SK-N-SH (cell line): ENCODE results near the gene WNK2. TPM values are rescaled to one million over a fixed set of nuclear protein-coding genes. Genes with fewer than 3 reads are reported as not detected.

Experiments used
- CTCF ChIA-PET: fragments of 300-600, 350-600 bp; formaldehyde crosslinking; extraction: SDS; loops from one replicate; lab custom pipeline; 2021; lab: Yijun Ruan, JAX
- POLR2A ChIA-PET: fragments of 350-600 bp; sonication (Branson Sonifier 250); formaldehyde crosslinking; extraction: SDS; loops from one replicate; lab custom pipeline; 2020; ENCODE audit warnings: antibody characterized with exemption, inconsistent platforms; lab: Yijun Ruan, JAX
- DNase-seq: peaks from one replicate; pipeline ENCODE4 v3.0.0; 2012
- H2AFZ ChIP-seq: fragments of 200-600 bp; sonication (generic); 2 replicates; pipeline ENCODE4 v1.8.1; 2016; ENCODE audit warnings: antibody characterized with exemption, mild to moderate bottlenecking, low read depth
- H3F3A ChIP-seq: fragments of 200-600 bp; sonication (generic); replicated peaks from 2 replicates; pipeline ENCODE3; 2016; ENCODE audit warnings: antibody characterized with exemption, mild to moderate bottlenecking; ENCODE audit not compliant: insufficient read depth
- H3K27ac ChIP-seq, 2 experiments: fragments of 200-500 bp in 1 of 2; fragments of 200-600 bp in 1 of 2; sonication (Bioruptor generic) in 1 of 2; sonication (generic), shearing (Covaris generic) in 1 of 2; 2 replicates each; pipeline versions ENCODE4 v1.5.1 to v1.6.1; 2014 to 2016; ENCODE audit warnings: low read depth in 2 of 2, inconsistent platforms in 1 of 2, low read length in 1 of 2, mild to moderate bottlenecking in 1 of 2, mixed read lengths in 1 of 2
- H3K27me3 ChIP-seq: fragments of 200-600 bp; sonication (generic), shearing (Covaris generic); 2 replicates; pipeline ENCODE4 v1.6.1; 2016; ENCODE audit warnings: mixed run types; ENCODE audit not compliant: insufficient read depth
- H3K36me3 ChIP-seq, 2 experiments: fragments of 200-500 bp in 1 of 2; fragments of 200-600 bp in 1 of 2; sonication (Bioruptor generic) in 1 of 2; sonication (generic) in 1 of 2; replicated peaks in 1 of 2; 2 replicates each; pipeline versions ENCODE3 to v1.5.1; 2014 to 2016; ENCODE audit warnings: low read length in 1 of 2, mild to moderate bottlenecking in 1 of 2; ENCODE audit not compliant: insufficient read depth in 2 of 2, control insufficient read depth in 1 of 2
- H3K4me1 ChIP-seq, 2 experiments: fragments of 200-500 bp in 1 of 2; fragments of 200-600 bp in 1 of 2; sonication (Bioruptor generic) in 1 of 2; sonication (generic), shearing (Covaris generic) in 1 of 2; 2 replicates each; pipeline versions ENCODE4 v1.5.1 to v1.6.1; 2014 to 2016; ENCODE audit warnings: low read depth in 1 of 2, low read length in 1 of 2, mixed run types in 1 of 2; ENCODE audit not compliant: insufficient read depth in 2 of 2, control insufficient read depth in 1 of 2
- H3K4me2 ChIP-seq: fragments of 200-600 bp; sonication (generic), shearing (Covaris generic); 2 replicates; pipeline ENCODE4 v1.6.1; 2017; ENCODE audit warnings: mixed run types
- H3K4me3 ChIP-seq, 2 experiments: fragments of 200-500 bp in 1 of 2; fragments of 200-600 bp in 1 of 2; sonication (Bioruptor generic) in 1 of 2; sonication (generic), shearing (Covaris generic) in 1 of 2; 2 replicates each; pipeline versions ENCODE4 v1.5.1 to v1.8.1; 2014 to 2016; ENCODE audit warnings: low read depth in 2 of 2, inconsistent platforms in 1 of 2, low read length in 1 of 2, mild to moderate bottlenecking in 1 of 2, mixed read lengths in 1 of 2, moderate library complexity in 1 of 2
- H3K79me2 ChIP-seq: fragments of 200-600 bp; sonication (generic); 2 replicates; pipeline ENCODE4 v1.8.1; 2017; ENCODE audit warnings: mild to moderate bottlenecking; ENCODE audit not compliant: insufficient read depth
- H3K9ac ChIP-seq: fragments of 200-600 bp; sonication (generic); 2 replicates; pipeline ENCODE4 v1.6.1; 2017; ENCODE audit warnings: mixed run types
- H3K9me2 ChIP-seq: fragments of 200-600 bp; sonication (generic); 2 replicates; pipeline ENCODE4 v1.6.1; 2017; ENCODE audit warnings: mixed run types
- H3K9me3 ChIP-seq: fragments of 200-600 bp; sonication (generic); 2 replicates; pipeline ENCODE4 v1.6.1; 2017; ENCODE audit warnings: mixed run types, mild to moderate bottlenecking, moderate library complexity
- H4K20me1 ChIP-seq: fragments of 200-600 bp; sonication (generic); 2 replicates; pipeline ENCODE4 v1.6.1; 2017; ENCODE audit warnings: mild to moderate bottlenecking, mixed run types; ENCODE audit not compliant: insufficient read depth
- CHD2 ChIP-seq: fragments of 150-350 bp; IDR thresholded peaks from 2 replicates; pipeline ENCODE4 v1.6.1; 2018; ENCODE audit warnings: low read length; ENCODE audit not compliant: partially characterized antibody
- ELF1 ChIP-seq: IDR thresholded peaks from 2 replicates; pipeline ENCODE4 v1.4.0; 2012
- FOXM1 ChIP-seq: IDR thresholded peaks from 2 replicates; pipeline ENCODE4 v1.4.0; 2012; ENCODE audit warnings: low read depth, mild to moderate bottlenecking
- GATA2 ChIP-seq: sonication (generic); formaldehyde crosslinking; IDR thresholded peaks from 2 replicates; pipeline ENCODE4 v1.5.0; 2020; ENCODE audit warnings: mild to moderate bottlenecking, missing genetic modification reagents
- IRF3 ChIP-seq: fragments of 150-350 bp; IDR thresholded peaks from 2 replicates; pipeline ENCODE4 v1.6.1; 2016; ENCODE audit warnings: mild to moderate bottlenecking, low read depth, low read length
- MAX ChIP-seq: IDR thresholded peaks from 2 replicates; pipeline ENCODE4 v1.4.0; 2012; ENCODE audit warnings: low read depth
- NFIC ChIP-seq: IDR thresholded peaks from 2 replicates; pipeline ENCODE4 v1.4.0; 2012; ENCODE audit warnings: borderline replicate concordance
- PBX3 ChIP-seq: IDR thresholded peaks from 2 replicates; pipeline ENCODE4; 2012
- RXRA ChIP-seq: IDR thresholded peaks from 2 replicates; pipeline ENCODE4 v1.4.0; 2012; ENCODE audit warnings: low read depth, mild to moderate bottlenecking, borderline replicate concordance
- SIN3A ChIP-seq: IDR thresholded peaks from 2 replicates; pipeline ENCODE4 v1.6.1; 2012; ENCODE audit warnings: low read depth, mild to moderate bottlenecking, low read length, moderate library complexity, borderline replicate concordance
- SMC3 ChIP-seq: IDR thresholded peaks from 2 replicates; pipeline ENCODE4 v1.6.1; 2012; ENCODE audit warnings: low read depth, low read length, improper control_type of control experiment
- YY1 ChIP-seq: IDR thresholded peaks from 2 replicates; pipeline ENCODE4 v1.4.0; 2012; ENCODE audit warnings: low read depth, mild to moderate bottlenecking
- WGBS: methylation state at CpG from one replicate; pipeline ENCODE4 v1.1.6; 2017; ENCODE audit warnings: low lambda C conversion rate; 5-methylcytosine and 5-hydroxymethylcytosine counted together
- polyA plus RNA-seq, 3 experiments: library from polyadenylated mRNA; depleted of rRNA; stranded (reverse); fragments of >200 nt; gene quantifications; 2 replicates each; pipeline ENCODE4 v1.2.3, GENCODE V29; 2012
- TF ChIP-seq, protein P1 (sequence below): fragments of 200-600 bp; sonication (generic); IDR thresholded peaks from 2 replicates; pipeline ENCODE4 v1.6.1; 2017; ENCODE audit warnings: antibody characterized with exemption, mild to moderate bottlenecking, moderate library complexity
- TF ChIP-seq, protein P2 (sequence below): fragments of 150-350 bp; IDR thresholded peaks from 2 replicates; pipeline ENCODE4 v1.6.1; 2017; ENCODE audit warnings: antibody characterized with exemption, low read length, low read depth, borderline replicate concordance

Gene WNK2
- polyA plus RNA-seq, 1 of the 3 experiments (the other 2 are of a cell fraction) = 0.12 TPM

- Histone ChIP-seq H3K4me1 (peaks cover 0 to 20% of the 10 kb centered on the region in 2 experiments; a peak in 2 of 4 replicates), H3K27me3 (no peaks in the 10 kb centered on the region), H3K9ac (no peak overlapping the region), H3K9me3 (no peaks in the 10 kb centered on the region), H3K79me2 (no peaks in the 10 kb centered on the region), H4K20me1 (no peaks in the 10 kb centered on the region), H3K9me2 (no peaks in the 10 kb centered on the region), H3K36me3 (no peaks in the 10 kb centered on the region), H3K4me3 (no peak overlapping the region), H2AFZ (no peak overlapping the region), H3F3A (no peaks in the 10 kb centered on the region), H3K4me2 (no peak overlapping the region), H3K27ac (no peak overlapping the region)
- CTCF ChIA-PET = interaction anchor here (0.6 to 1.3 kb wide), 5 partner anchors 11 to 165 kb away, joined by 3 to 4 read pairs (median 3); no protein-coding TSS in a partner anchor
- no peak for DNase-seq
- WGBS = 79% methylated on average over 9 of the region's 16 CpGs
- POLR2A ChIA-PET = no interaction called here
- TF ChIP-seq NFIC = no peak
- TF ChIP-seq, protein P1, sequence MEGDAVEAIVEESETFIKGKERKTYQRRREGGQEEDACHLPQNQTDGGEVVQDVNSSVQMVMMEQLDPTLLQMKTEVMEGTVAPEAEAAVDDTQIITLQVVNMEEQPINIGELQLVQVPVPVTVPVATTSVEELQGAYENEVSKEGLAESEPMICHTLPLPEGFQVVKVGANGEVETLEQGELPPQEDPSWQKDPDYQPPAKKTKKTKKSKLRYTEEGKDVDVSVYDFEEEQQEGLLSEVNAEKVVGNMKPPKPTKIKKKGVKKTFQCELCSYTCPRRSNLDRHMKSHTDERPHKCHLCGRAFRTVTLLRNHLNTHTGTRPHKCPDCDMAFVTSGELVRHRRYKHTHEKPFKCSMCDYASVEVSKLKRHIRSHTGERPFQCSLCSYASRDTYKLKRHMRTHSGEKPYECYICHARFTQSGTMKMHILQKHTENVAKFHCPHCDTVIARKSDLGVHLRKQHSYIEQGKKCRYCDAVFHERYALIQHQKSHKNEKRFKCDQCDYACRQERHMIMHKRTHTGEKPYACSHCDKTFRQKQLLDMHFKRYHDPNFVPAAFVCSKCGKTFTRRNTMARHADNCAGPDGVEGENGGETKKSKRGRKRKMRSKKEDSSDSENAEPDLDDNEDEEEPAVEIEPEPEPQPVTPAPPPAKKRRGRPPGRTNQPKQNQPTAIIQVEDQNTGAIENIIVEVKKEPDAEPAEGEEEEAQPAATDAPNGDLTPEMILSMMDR = no peak
- no peak for TF ChIP-seq CHD2
- no peak for TF ChIP-seq MAX
- TF ChIP-seq YY1 = no peak
Observed at GRCh38 chr9:93139365-93140182, 44.4 kb upstream of the WNK2 start.

- H3K4me1 ChIP-seq = peaks cover 0 to 15% of the 10 kb centered on the region in 2 experiments; a peak in 1 of 4 replicates
- H3K27me3 ChIP-seq = no peaks in the 10 kb centered on the region
- no peak overlapping the region for H2AFZ ChIP-seq
- TF ChIP-seq RXRA (no peak), IRF3 (no peak), CHD2 (no peak), NFIC (no peak), ELF1 (no peak), SIN3A (no peak), PBX3 (no peak), SMC3 (no peak), FOXM1 (no peak), GATA2 (CRISPR knock-in tag) (no peak)
- TF ChIP-seq, protein P2, sequence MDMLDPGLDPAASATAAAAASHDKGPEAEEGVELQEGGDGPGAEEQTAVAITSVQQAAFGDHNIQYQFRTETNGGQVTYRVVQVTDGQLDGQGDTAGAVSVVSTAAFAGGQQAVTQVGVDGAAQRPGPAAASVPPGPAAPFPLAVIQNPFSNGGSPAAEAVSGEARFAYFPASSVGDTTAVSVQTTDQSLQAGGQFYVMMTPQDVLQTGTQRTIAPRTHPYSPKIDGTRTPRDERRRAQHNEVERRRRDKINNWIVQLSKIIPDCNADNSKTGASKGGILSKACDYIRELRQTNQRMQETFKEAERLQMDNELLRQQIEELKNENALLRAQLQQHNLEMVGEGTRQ = no peak
- H3K4me3 ChIP-seq = no peak overlapping the region
- no peak overlapping the region for H3K9ac ChIP-seq
- POLR2A ChIA-PET = interaction anchor here (0.7 kb wide), 1 partner anchor 146 kb away, joined by 3 read pairs; no protein-coding TSS in a partner anchor
- no peaks in the 10 kb centered on the region for H3K9me3 ChIP-seq
- H3F3A ChIP-seq = no peaks in the 10 kb centered on the region
- no peaks in the 10 kb centered on the region for H3K79me2 ChIP-seq
- no peak for DNase-seq
- H3K9me2 ChIP-seq = no peaks in the 10 kb centered on the region
- no peaks in the 10 kb centered on the region for H3K36me3 ChIP-seq
- no peak overlapping the region for H3K27ac ChIP-seq
- no peak overlapping the region for H3K4me2 ChIP-seq
- CTCF ChIA-PET = interaction anchor here (1.7 kb wide), 1 partner anchor 12 kb away, joined by 15 read pairs; no protein-coding TSS in a partner anchor
- no peaks in the 10 kb centered on the region for H4K20me1 ChIP-seq
- WGBS = 69% methylated on average over 1 of the region's 8 CpGs
Observed at GRCh38 chr9:93141771-93142483, 42.0 kb upstream of the WNK2 start.
